ENCODE measurements around the gene ERVH48-1.
"Not testable (repeated sequence)": the region's sequence is repeated elsewhere in the genome, so short reads cannot be mapped to it uniquely, and the experiment has no call there.

The ERVH48-1 gene

GRCh38 chr21:42959728-42960127, 34.3 kb upstream of the ERVH48-1 start:
- H3K4me3 ChIP-seq (ENCODE audit: low read depth, low read length), result no peak overlapping the region
- no peak for DNase-seq (ENCODE audit: low read depth, low spot score)
- ChIA-PET POLR2A (no interaction called here), CTCF (interaction anchor here (1.6 kb wide), 1 partner anchor 13 kb away, joined by 4 read pairs; no protein-coding TSS in a partner anchor)
- TF ChIP-seq, protein P1, sequence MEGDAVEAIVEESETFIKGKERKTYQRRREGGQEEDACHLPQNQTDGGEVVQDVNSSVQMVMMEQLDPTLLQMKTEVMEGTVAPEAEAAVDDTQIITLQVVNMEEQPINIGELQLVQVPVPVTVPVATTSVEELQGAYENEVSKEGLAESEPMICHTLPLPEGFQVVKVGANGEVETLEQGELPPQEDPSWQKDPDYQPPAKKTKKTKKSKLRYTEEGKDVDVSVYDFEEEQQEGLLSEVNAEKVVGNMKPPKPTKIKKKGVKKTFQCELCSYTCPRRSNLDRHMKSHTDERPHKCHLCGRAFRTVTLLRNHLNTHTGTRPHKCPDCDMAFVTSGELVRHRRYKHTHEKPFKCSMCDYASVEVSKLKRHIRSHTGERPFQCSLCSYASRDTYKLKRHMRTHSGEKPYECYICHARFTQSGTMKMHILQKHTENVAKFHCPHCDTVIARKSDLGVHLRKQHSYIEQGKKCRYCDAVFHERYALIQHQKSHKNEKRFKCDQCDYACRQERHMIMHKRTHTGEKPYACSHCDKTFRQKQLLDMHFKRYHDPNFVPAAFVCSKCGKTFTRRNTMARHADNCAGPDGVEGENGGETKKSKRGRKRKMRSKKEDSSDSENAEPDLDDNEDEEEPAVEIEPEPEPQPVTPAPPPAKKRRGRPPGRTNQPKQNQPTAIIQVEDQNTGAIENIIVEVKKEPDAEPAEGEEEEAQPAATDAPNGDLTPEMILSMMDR (IDR thresholded peaks at IDR 0.05; ENCODE audit: insufficient read depth, low read length, missing control alignments), result no peak

DNA sequence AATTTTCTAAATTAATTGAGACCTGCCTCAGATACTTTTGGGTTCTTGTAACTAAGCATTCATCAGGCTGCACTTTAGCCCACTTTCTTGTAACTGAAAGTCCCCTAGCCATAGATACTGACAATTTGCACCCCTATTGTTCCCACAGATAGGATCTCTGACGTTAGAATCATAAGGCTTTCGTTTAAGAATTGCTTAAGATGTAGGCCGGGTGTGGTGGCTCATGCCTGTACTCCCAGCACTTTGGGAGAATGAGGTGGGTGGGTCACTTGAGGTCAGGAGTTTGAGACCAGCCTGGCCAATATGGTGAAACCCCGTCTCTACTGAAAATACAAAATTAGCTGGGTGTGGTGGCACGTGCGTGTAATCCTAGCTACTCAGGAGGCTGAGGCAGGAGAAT, 32.7 kb upstream of the ERVH48-1 start:
- CTCF ChIA-PET; POLR2A ChIA-PET; DNase-seq (ENCODE audit: low read depth, low spot score); H3K4me3 ChIP-seq (ENCODE audit: low read depth, low read length): not testable (repeated sequence)

GRCh38 chr21:42956824-42957630, 31.6 kb upstream of the ERVH48-1 start:
- POLR2A ChIA-PET, result no interaction called here
- H3K4me3 ChIP-seq (ENCODE audit: low read depth, low read length), result no peak overlapping the region
- CTCF ChIA-PET, result no interaction called here
- no peak for DNase-seq (ENCODE audit: low read depth, low spot score)
- TF ChIP-seq, protein P1 (IDR thresholded peaks at IDR 0.05; ENCODE audit: insufficient read depth, low read length, missing control alignments), result no peak

GRCh38 chr21:42951193-42951592, 25.8 kb upstream of the ERVH48-1 start:
- H3K4me3 ChIP-seq (ENCODE audit: low read depth, low read length); CTCF ChIA-PET; POLR2A ChIA-PET; DNase-seq (ENCODE audit: low read depth, low spot score): not testable (repeated sequence)

- H3K4me3 ChIP-seq (ENCODE audit: low read depth, low read length); POLR2A ChIA-PET; CTCF ChIA-PET; DNase-seq (ENCODE audit: low read depth, low spot score): not testable (repeated sequence)
These were observed 23.8 kb upstream of the ERVH48-1 start for GRCh38 chr21:42949094-42949755.

- ChIA-PET POLR2A (no interaction called here), CTCF (no interaction called here)
- DNase-seq (ENCODE audit: low read depth, low spot score), result no peak
- TF ChIP-seq, protein P1 (IDR thresholded peaks at IDR 0.05; ENCODE audit: insufficient read depth, low read length, missing control alignments), result no peak
- H3K4me3 ChIP-seq (ENCODE audit: low read depth, low read length), result no peak overlapping the region
These were observed 16.8 kb upstream of the ERVH48-1 start for GRCh38 chr21:42942244-42942643.

DNA sequence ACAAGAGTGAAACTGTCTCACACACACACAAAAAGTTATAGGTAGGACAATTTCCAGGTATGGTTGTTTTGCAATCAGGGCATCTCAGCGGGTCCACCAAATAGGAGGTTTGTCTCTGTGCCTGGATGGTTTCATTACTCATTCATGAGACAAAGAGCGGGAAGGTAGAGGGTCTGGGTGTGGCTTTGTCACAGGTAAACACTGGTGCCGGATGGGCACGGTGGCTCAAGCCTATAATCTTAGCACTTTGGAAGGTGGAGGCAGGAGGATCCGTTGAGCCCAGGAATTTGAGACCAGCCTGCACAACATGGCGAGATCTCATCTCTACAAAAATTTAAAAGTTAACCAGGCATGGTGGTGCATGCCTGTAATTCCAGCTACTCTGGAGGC, 16.3 kb upstream of the ERVH48-1 start:
- CTCF ChIA-PET, result no interaction called here
- DNase-seq (ENCODE audit: low read depth, low spot score), result no peak
- POLR2A ChIA-PET, result no interaction called here
- no peak overlapping the region for H3K4me3 ChIP-seq (ENCODE audit: low read depth, low read length)
- TF ChIP-seq, protein P1 (IDR thresholded peaks at IDR 0.05; ENCODE audit: insufficient read depth, low read length, missing control alignments), result no peak
